ENCODE data around the gene KATNIP.

GRCh38 chr16:27539120-27539519 lies 10.8 kb upstream of the KATNIP start:
- no peak for TF ChIP-seq EZH2 (IDR thresholded peaks at IDR 0.05; ENCODE audit: low read length, unreplicated experiment)
- TF ChIP-seq CTCF (conservative IDR thresholded peaks at IDR 0.05; ENCODE audit: low read depth, low read length), result no peak
- no peak for TF ChIP-seq EZH2phosphoT487 (IDR thresholded peaks at IDR 0.05; ENCODE audit: borderline replicate concordance, low read length)
